BLaER1 treated with 17β-estradiol and CSF1 and Interleukin-3, amounts not matched to agents 10 nM and 100 nM (cell line): ENCODE data around the gene NR0B2.

Source experiments
- H3K27ac ChIP-seq, 11 experiments: shearing (Covaris generic); formaldehyde crosslinking; 2 replicates each; pipeline ENCODE4 v1.8.1; 2022
- H3K27me3 ChIP-seq, 11 experiments: shearing (Covaris generic); formaldehyde crosslinking; 2 replicates each; pipeline ENCODE4 v1.8.1; 2022
- H3K36me3 ChIP-seq, 11 experiments: shearing (Covaris generic); formaldehyde crosslinking; 2 replicates each; pipeline ENCODE4 v1.8.1; 2022
- H3K4me1 ChIP-seq, 10 experiments: shearing (Covaris generic); formaldehyde crosslinking; 2 replicates each; pipeline ENCODE4 v1.8.1; 2022
- H3K4me2 ChIP-seq, 11 experiments: shearing (Covaris generic); formaldehyde crosslinking; 2 replicates each; pipeline ENCODE4 v1.8.1; 2022
- H3K4me3 ChIP-seq, 10 experiments: shearing (Covaris generic); formaldehyde crosslinking; 2 replicates each; pipeline ENCODE4 v1.8.1; 2022
- H3K9ac ChIP-seq, 11 experiments: shearing (Covaris generic); formaldehyde crosslinking; 2 replicates each; pipeline ENCODE4 v1.8.1; 2022
- H3K9me3 ChIP-seq, 11 experiments: shearing (Covaris generic); formaldehyde crosslinking; replicated peaks in 1 of 11; 2 replicates each; pipeline ENCODE4 v1.8.1; 2022
- H4K20me1 ChIP-seq, 11 experiments: shearing (Covaris generic); formaldehyde crosslinking; 2 replicates each; pipeline ENCODE4 v1.8.1; 2022
- Cebpa-rat ChIP-seq, 11 experiments: shearing (Covaris generic); IDR thresholded peaks; 2 replicates each; pipeline ENCODE4 v1.8.1; 2022

NR0B2 gene

DNA sequence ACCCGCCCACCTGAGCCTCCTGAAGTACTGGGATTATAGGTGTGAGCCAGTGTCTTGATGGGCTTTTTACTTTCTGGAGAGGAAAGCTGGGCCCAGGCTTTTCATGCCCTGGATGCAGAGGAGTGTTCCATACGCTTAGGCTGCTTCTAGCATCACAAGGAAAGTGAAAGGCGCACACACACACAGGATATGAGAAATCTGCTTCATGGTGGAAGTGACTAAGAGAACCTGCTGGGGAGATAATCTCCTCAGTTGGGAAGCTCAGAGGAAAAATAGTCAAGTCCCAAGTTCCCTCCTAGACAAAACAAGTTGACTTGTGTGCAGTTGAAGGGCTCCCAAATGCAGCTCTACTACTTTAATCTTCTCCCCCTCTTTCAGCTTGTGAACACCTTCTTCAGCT, 9.9 kb upstream of the NR0B2 start:
- no peak for TF ChIP-seq Cebpa-rat (IDR thresholded peaks at IDR 0.05)
- no peaks in the 10 kb centered on the region for H3K9me3 ChIP-seq
- no peaks in the 10 kb centered on the region for H3K27me3 ChIP-seq
- peaks cover 51 to 64% (median 59%) of the 10 kb centered on the region in 11 experiments for H3K36me3 ChIP-seq
- 0 out of 20 replicates have a peak overlapping the region, but pooled peaks of 1 of the 10 experiments have one; percentile 90 for H3K4me3 ChIP-seq
- H4K20me1 ChIP-seq, result peaks cover 8 to 65% (median 56%) of the 10 kb centered on the region in 11 experiments; a peak in 19 of 22 replicates
- H3K4me2 ChIP-seq, result peak overlapping the region; percentile 84 to 98 (median 93); a peak in 19 of 22 replicates
- H3K9ac ChIP-seq, result peak overlapping the region in 1 of 11 experiments; percentile 16; a peak in 3 of 22 replicates
- H3K27ac ChIP-seq, result no peak overlapping the region
- peaks cover 20 to 27% (median 24%) of the 10 kb centered on the region in 10 experiments for H3K4me1 ChIP-seq

GRCh38 chr1:26922901-26923300, 9.1 kb upstream of the NR0B2 start:
- H3K9ac ChIP-seq, result peak overlapping the region; percentile 86 to 98 (median 95); a peak in 19 of 22 replicates
- peak overlapping the region in 3 of 11 experiments; percentile 84 to 94 (median 91); a peak in 4 of 22 replicates for H3K27ac ChIP-seq
- peaks cover 8 to 57% (median 50%) of the 10 kb centered on the region in 11 experiments; a peak in 19 of 22 replicates for H4K20me1 ChIP-seq
- H3K4me2 ChIP-seq, result peak overlapping the region; percentile 84 to 98 (median 93)
- peaks cover 20 to 27% (median 24%) of the 10 kb centered on the region in 10 experiments for H3K4me1 ChIP-seq
- H3K36me3 ChIP-seq, result peaks cover 43 to 56% (median 51%) of the 10 kb centered on the region in 11 experiments
- no peak for TF ChIP-seq Cebpa-rat (IDR thresholded peaks at IDR 0.05)
- peak overlapping the region; percentile 81 to 99 (median 92) for H3K4me3 ChIP-seq
- no peaks in the 10 kb centered on the region for H3K9me3 ChIP-seq
- no peaks in the 10 kb centered on the region for H3K27me3 ChIP-seq

- Histone ChIP-seq H3K36me3 (peaks cover 37 to 51% (median 46%) of the 10 kb centered on the region in 11 experiments), H3K4me2 (peak overlapping the region; percentile 84 to 98 (median 93)), H4K20me1 (peaks cover 5 to 52% (median 45%) of the 10 kb centered on the region in 11 experiments; a peak in 19 of 22 replicates), H3K9ac (peak overlapping the region; percentile 86 to 98 (median 95)), H3K4me3 (peak overlapping the region; percentile 81 to 99 (median 92)), H3K9me3 (no peaks in the 10 kb centered on the region), H3K27me3 (no peaks in the 10 kb centered on the region), H3K4me1 (peaks cover 20 to 27% (median 24%) of the 10 kb centered on the region in 10 experiments), H3K27ac (peak overlapping the region; percentile 84 to 94 (median 93); a peak in 21 of 22 replicates)
- no peak for TF ChIP-seq Cebpa-rat (IDR thresholded peaks at IDR 0.05)
Observed at GRCh38 chr1:26922431-26922729, 8.6 kb upstream of the NR0B2 start.

DNA sequence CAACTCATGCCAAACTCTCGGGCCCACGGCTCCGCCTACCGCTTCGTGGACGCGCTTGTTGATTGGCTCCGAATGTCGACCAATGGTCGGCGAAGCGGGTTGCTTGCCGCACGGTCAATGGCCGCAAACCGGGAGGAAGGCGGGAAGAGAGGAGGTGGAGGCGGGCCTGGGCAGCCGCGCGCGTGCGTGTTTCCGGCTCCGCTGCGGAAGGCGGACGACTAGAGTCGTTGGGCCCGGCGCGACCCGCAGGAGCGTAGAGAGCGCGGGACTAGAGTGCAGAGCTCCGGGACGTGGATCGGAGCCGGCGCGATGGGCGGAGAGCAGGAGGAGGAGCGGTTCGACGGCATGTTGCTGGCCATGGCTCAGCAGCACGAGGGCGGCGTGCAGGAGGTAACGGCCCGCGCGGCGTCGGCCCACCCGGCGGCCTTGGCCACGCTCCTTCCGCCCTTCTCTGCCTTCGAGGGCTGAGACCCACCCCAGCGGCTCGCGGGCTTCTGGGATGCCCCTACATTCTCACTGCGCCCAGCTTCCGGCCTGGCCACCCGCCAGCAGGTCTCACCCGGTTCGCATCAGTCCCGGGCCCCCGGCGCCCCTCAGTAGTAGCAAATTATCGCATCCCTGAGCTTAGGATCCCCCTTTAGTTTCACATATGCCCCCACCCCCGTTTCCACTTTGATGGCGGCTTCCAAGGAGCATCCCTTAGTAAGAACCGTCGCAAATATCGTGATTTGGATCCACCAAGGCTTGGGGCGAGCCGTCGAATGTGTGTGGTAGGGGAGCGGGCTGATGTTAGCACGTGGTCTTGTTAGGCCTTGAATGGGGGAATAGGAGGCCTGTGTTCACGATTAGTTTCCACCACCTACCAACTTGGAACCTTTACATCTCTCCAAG, 8.0 kb upstream of the NR0B2 start, which contains the start of gene NUDC:
TSS of gene NUDC (plus strand) at position 204 of the 891 bp plus-strand sequence. CDS start at position 310, 106 bp downstream.
- peak within 1 kb of the TSS; percentile 84 to 98 (median 93) for H3K4me2 ChIP-seq
- peaks cover 20 to 27% (median 24%) of the 10 kb centered on the region in 10 experiments for H3K4me1 ChIP-seq
- peaks cover 32 to 45% (median 40%) of the 10 kb centered on the region in 11 experiments for H3K36me3 ChIP-seq
- peak within 1 kb of the TSS; percentile 86 to 98 (median 95) for H3K9ac ChIP-seq
- TF ChIP-seq Cebpa-rat (IDR thresholded peaks at IDR 0.05), result no peak
- H3K4me3 ChIP-seq, result peak within 1 kb of the TSS; percentile 81 to 99 (median 92)
- peak within 1 kb of the TSS; percentile 84 to 94 (median 93) for H3K27ac ChIP-seq
- no peaks in the 10 kb centered on the region for H3K27me3 ChIP-seq
- no peaks in the 10 kb centered on the region for H3K9me3 ChIP-seq
- peaks cover 3 to 46% (median 39%) of the 10 kb centered on the region in 11 experiments; a peak in 18 of 22 replicates for H4K20me1 ChIP-seq

DNA sequence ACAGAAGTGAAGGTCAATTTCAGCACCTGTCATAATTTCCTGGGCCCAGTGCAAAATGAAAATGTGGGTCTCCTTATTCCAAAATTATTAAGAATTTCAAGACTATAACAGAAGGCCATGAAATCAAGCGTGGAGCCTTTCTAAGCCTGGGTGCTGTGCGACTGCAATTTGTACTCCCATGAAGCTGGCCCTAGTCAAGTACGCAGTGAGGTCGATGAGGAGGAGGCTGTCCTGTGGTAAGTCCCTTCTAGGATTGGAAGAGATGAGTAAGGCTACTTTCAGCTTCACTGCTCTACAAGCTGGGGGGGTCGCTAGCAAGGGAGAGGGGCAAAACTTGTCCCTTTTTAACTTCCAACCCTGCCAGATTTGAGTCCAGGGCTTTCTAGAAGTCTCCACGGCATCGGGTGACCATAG, 7.4 kb upstream of the NR0B2 start:
- peak overlapping the region; percentile 81 to 99 (median 92); a peak in 19 of 20 replicates for H3K4me3 ChIP-seq
- peaks cover 20 to 27% (median 24%) of the 10 kb centered on the region in 10 experiments for H3K4me1 ChIP-seq
- peaks cover 3 to 40% (median 32%) of the 10 kb centered on the region in 11 experiments; a peak in 18 of 22 replicates for H4K20me1 ChIP-seq
- peak overlapping the region in 8 of 11 experiments; percentile 10 to 94 (median 90); a peak in 10 of 22 replicates for H3K27ac ChIP-seq
- H3K9me3 ChIP-seq, result no peaks in the 10 kb centered on the region
- H3K9ac ChIP-seq, result peak overlapping the region; percentile 86 to 98 (median 95); a peak in 14 of 22 replicates
- peak overlapping the region; percentile 58 to 97 (median 78) for H3K4me2 ChIP-seq
- no peak for TF ChIP-seq Cebpa-rat (IDR thresholded peaks at IDR 0.05)
- H3K27me3 ChIP-seq, result no peaks in the 10 kb centered on the region
- peaks cover 25 to 39% (median 34%) of the 10 kb centered on the region in 11 experiments for H3K36me3 ChIP-seq

DNA sequence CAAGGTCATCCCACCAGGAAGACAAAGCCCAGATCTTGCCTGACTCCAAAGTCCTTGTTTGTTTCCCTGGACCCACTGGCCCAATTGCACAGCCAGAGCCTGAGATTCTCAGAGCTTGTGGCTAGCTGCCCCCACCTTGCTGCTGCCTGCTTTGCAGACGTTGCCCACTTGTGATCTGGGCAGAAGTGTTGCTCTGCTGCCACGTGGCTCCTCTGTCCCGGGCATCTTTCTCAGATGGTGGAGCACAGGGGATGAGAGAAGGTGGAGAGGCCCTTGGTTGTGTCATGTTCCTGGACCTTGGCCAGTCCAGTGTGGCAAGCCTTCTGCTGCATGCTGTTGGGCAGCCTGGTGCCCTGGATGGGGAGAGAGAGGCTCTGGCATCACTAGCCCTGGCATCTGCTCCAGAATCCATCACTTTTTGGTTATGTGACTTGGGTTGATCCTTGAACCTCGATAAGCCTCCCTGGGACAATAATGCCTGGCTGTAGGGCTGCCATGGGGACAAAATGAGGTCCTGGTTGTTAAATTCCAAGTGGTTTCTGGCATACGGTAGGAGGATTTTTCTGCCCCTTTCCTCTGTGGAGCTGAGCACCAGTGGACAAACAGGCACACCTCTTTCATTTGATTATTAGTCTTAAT, 1.5 kb upstream of the NR0B2 start:
- Histone ChIP-seq H3K9ac (no peak overlapping the region), H3K4me3 (no peak overlapping the region), H4K20me1 (no peaks in the 10 kb centered on the region), H3K9me3 (no peaks in the 10 kb centered on the region), H3K4me2 (no peak overlapping the region), H3K27me3 (no peaks in the 10 kb centered on the region), H3K4me1 (no peaks in the 10 kb centered on the region), H3K36me3 (no peaks in the 10 kb centered on the region), H3K27ac (no peak overlapping the region)
- no peak for TF ChIP-seq Cebpa-rat (IDR thresholded peaks at IDR 0.05)

DNA sequence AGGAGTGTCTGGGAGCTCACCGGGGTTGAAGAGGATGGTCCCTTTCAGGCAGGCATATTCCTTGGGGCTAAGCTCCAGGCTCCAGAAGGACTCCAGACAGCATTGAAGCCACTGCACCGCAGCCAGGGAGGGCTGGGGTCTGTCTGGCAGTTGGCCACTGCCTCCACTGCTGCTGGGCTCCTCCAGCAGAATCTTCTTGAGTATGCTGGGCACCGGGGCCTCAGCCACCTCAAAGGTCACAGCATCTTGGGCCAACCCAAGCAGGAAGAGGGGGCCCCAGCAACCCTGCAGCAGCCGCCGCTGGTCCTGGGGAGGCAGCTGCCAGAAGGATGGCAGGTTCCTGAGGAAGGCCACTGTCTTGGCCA, 404 bp downstream of the NR0B2 start:
- Histone ChIP-seq H4K20me1 (no peaks in the 10 kb centered on the region), H3K4me2 (no peak overlapping the region), H3K36me3 (no peaks in the 10 kb centered on the region), H3K9ac (no peak overlapping the region), H3K27ac (no peak overlapping the region), H3K4me3 (no peak overlapping the region), H3K9me3 (no peaks in the 10 kb centered on the region), H3K4me1 (no peaks in the 10 kb centered on the region), H3K27me3 (no peaks in the 10 kb centered on the region)
- no peak for TF ChIP-seq Cebpa-rat (IDR thresholded peaks at IDR 0.05)

- H3K4me3 ChIP-seq, result no peak overlapping the region
- no peaks in the 10 kb centered on the region for H4K20me1 ChIP-seq
- no peak overlapping the region for H3K9ac ChIP-seq
- no peaks in the 10 kb centered on the region for H3K36me3 ChIP-seq
- no peak overlapping the region for H3K4me2 ChIP-seq
- peaks cover 0 to under 1% (median 0%) of the 10 kb centered on the region in 10 experiments; a peak in 2 of 20 replicates for H3K4me1 ChIP-seq
- no peak overlapping the region for H3K27ac ChIP-seq
- no peak for TF ChIP-seq Cebpa-rat (IDR thresholded peaks at IDR 0.05)
- H3K27me3 ChIP-seq, result no peaks in the 10 kb centered on the region
- H3K9me3 ChIP-seq, result no peaks in the 10 kb centered on the region
Observed at GRCh38 chr1:26912147-26912490, 1.7 kb downstream of the NR0B2 start.
